Measurements from ENCODE around the gene ARL15. TPM values are rescaled to one million over a fixed set of nuclear protein-coding genes. Genes with fewer than 3 reads are reported as not detected.

ARL15 gene
- total RNA-seq, 1 donor from 2014 or later = 74.4 TPM

- Histone ChIP-seq H3K9me3 (no peaks in the 10 kb centered on the region), H3K27ac (no peak overlapping the region), H3K4me1 (no peaks in the 10 kb centered on the region), H3K27me3 (no peaks in the 10 kb centered on the region), H3K4me3 (no peak overlapping the region), H3K36me3 (no peaks in the 10 kb centered on the region)
- no peak for TF ChIP-seq POLR2A (IDR thresholded peaks at IDR 0.05)
- TF ChIP-seq CTCF (IDR thresholded peaks at IDR 0.05) = no peak
- TF ChIP-seq POLR2AphosphoS5 (IDR thresholded peaks at IDR 0.05; ENCODE audit: insufficient read depth in 1 of 2, low read depth in 1 of 2) = no peak
- DNase-seq (ENCODE audit: extremely low spot score in 2 of 2) = no peak
- intact Hi-C loops (cut with DNase I) = loop anchor here (10.0 kb wide), 1 partner anchor 1763 kb away; no protein-coding TSS in a partner anchor
Measured at GRCh38 chr5:54081415-54081814, 229.0 kb downstream of the ARL15 start.

- H3K27me3 ChIP-seq = no peaks in the 10 kb centered on the region
- TF ChIP-seq POLR2A (IDR thresholded peaks at IDR 0.05) = no peak
- H3K27ac ChIP-seq = no peak overlapping the region
- no peak for DNase-seq (ENCODE audit: extremely low spot score in 2 of 2)
- H3K36me3 ChIP-seq = no peaks in the 10 kb centered on the region
- intact Hi-C loops (cut with DNase I) = loop anchor here (10.0 kb wide), 1 partner anchor 1764 kb away; no protein-coding TSS in a partner anchor
- no peaks in the 10 kb centered on the region for H3K9me3 ChIP-seq
- no peak overlapping the region for H3K4me3 ChIP-seq
- no peaks in the 10 kb centered on the region for H3K4me1 ChIP-seq
Measured at GRCh38 chr5:54080831-54081230, 229.5 kb downstream of the ARL15 start.

- no peaks in the 10 kb centered on the region for H3K4me1 ChIP-seq
- no peaks in the 10 kb centered on the region for H3K9me3 ChIP-seq
- no peaks in the 10 kb centered on the region for H3K27me3 ChIP-seq
- intact Hi-C loops (cut with DNase I) = loop anchor here (1.0 kb wide), 1 partner anchor 17 kb away; no protein-coding TSS in a partner anchor
- H3K27ac ChIP-seq = no peak overlapping the region
- H3K4me3 ChIP-seq = no peak overlapping the region
- TF ChIP-seq POLR2AphosphoS5 (IDR thresholded peaks at IDR 0.05; ENCODE audit: insufficient read depth in 1 of 2, low read depth in 1 of 2) = no peak
- TF ChIP-seq CTCF (IDR thresholded peaks at IDR 0.05) = no peak
- TF ChIP-seq POLR2A (IDR thresholded peaks at IDR 0.05) = no peak
- no peaks in the 10 kb centered on the region for H3K36me3 ChIP-seq
- no peak for DNase-seq (ENCODE audit: extremely low spot score in 2 of 2)
Measured at GRCh38 chr5:54073735-54074134, 236.6 kb downstream of the ARL15 start.

GRCh38 chr5:54073131-54073530 lies 237.2 kb downstream of the ARL15 start:
- intact Hi-C loops (cut with DNase I) = loop anchor here (1.0 kb wide), 1 partner anchor 17 kb away; no protein-coding TSS in a partner anchor
- Histone ChIP-seq H3K27ac (no peak overlapping the region), H3K9me3 (no peaks in the 10 kb centered on the region), H3K4me3 (no peak overlapping the region), H3K36me3 (no peaks in the 10 kb centered on the region), H3K4me1 (no peaks in the 10 kb centered on the region), H3K27me3 (no peaks in the 10 kb centered on the region)
- TF ChIP-seq CTCF (IDR thresholded peaks at IDR 0.05) (no peak), POLR2AphosphoS5 (IDR thresholded peaks at IDR 0.05; ENCODE audit: insufficient read depth in 1 of 2, low read depth in 1 of 2) (no peak), POLR2A (IDR thresholded peaks at IDR 0.05) (no peak)
- DNase-seq (ENCODE audit: extremely low spot score in 2 of 2) = no peak

GRCh38 chr5:54066433-54066832 lies 243.9 kb downstream of the ARL15 start:
- DNase-seq (ENCODE audit: extremely low spot score in 2 of 2) = no peak
- Histone ChIP-seq H3K4me3 (no peak overlapping the region), H3K9me3 (no peaks in the 10 kb centered on the region), H3K4me1 (no peaks in the 10 kb centered on the region), H3K27ac (no peak overlapping the region), H3K27me3 (no peaks in the 10 kb centered on the region), H3K36me3 (no peaks in the 10 kb centered on the region)
- intact Hi-C loops (cut with DNase I) = no loop called here
- TF ChIP-seq POLR2AphosphoS5 (IDR thresholded peaks at IDR 0.05; ENCODE audit: insufficient read depth in 1 of 2, low read depth in 1 of 2) (no peak), POLR2A (IDR thresholded peaks at IDR 0.05) (no peak), CTCF (IDR thresholded peaks at IDR 0.05) (no peak)

Measured in vagina (tissue), 2 donors.